ENCODE data around the gene HOXB13.

- no peak for TF ChIP-seq CTCF (IDR thresholded peaks at IDR 0.05; ENCODE audit: extremely low read depth in 1 of 2, insufficient read depth in 1 of 2, low read depth in 1 of 2, low read length in 2 of 2)
- TF ChIP-seq EZH2 (IDR thresholded peaks at IDR 0.05; ENCODE audit: borderline replicate concordance, low read depth, low read length, severe bottlenecking), result no peak
- TF ChIP-seq POLR2A (IDR thresholded peaks at IDR 0.05; ENCODE audit: low read depth, low read length), result no peak
- no peak for TF ChIP-seq POLR2AphosphoS5 (IDR thresholded peaks at IDR 0.05; ENCODE audit: insufficient read depth, low read depth, low read length)
- TF ChIP-seq MAX (IDR thresholded peaks at IDR 0.05; ENCODE audit: insufficient read depth, insufficient read length), result no peak
- TF ChIP-seq MYC (IDR thresholded peaks at IDR 0.05; ENCODE audit: low read depth, low read length), result no peak
- TF ChIP-seq JUN (IDR thresholded peaks at IDR 0.05; ENCODE audit: borderline replicate concordance, insufficient read depth, insufficient read length, low read depth), result no peak
- no peak for TF ChIP-seq FOS (IDR thresholded peaks at IDR 0.05; ENCODE audit: borderline replicate concordance, insufficient read depth, low read length)
- TF ChIP-seq GATA2 (IDR thresholded peaks at IDR 0.05; ENCODE audit: insufficient read depth, insufficient read length, low read depth, low read length), result no peak
These were observed 2.2 kb downstream of the HOXB13 start for GRCh38 chr17:48726114-48726915.

Data from endothelial cell of umbilical vein (primary cell).